GM10847 (cell line): ENCODE results near the gene FHOD3.

Experiments
- POLR2A ChIP-seq: IDR thresholded peaks from 2 replicates; pipeline ENCODE4 v1.6.1; 2011; ENCODE audit not compliant: insufficient read length; ENCODE audit errors: extremely low read depth

Gene FHOD3

GRCh38 chr18:36284268-36284667 is 13.2 kb upstream of the FHOD3 start:
- no peak for TF ChIP-seq POLR2A

DNA sequence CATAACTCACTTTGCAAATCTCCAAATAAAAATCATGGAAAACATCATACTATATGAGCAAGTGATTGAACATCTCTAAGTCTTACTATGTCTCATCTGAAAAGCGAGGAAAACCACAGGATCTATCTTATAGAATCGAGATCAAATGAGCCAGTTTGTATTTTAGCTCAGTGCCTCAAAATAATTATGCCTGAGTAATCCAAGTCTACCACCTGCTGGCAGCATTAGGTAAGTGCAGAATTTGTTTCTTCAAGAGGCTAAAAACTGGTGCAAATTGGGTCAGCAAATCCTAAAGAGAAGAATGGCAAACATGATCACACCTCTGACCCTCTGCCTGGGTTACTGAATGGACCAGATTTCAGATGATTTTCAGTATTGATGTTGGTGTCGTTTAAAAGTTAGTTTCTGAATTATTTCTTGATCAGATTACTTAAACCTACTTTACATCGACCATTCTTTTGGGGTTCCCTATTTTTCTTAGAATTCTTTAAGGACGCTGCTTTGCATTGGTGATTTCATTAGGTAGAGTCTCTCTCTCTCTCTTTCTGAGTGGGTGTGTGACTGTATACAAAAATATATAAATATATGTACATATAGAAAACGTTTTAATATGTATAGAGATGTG is 12.7 kb upstream of the FHOD3 start:
- TF ChIP-seq POLR2A, result no peak

- no peak for TF ChIP-seq POLR2A
Measured at GRCh38 chr18:36287653-36288052, 9.9 kb upstream of the FHOD3 start.

DNA sequence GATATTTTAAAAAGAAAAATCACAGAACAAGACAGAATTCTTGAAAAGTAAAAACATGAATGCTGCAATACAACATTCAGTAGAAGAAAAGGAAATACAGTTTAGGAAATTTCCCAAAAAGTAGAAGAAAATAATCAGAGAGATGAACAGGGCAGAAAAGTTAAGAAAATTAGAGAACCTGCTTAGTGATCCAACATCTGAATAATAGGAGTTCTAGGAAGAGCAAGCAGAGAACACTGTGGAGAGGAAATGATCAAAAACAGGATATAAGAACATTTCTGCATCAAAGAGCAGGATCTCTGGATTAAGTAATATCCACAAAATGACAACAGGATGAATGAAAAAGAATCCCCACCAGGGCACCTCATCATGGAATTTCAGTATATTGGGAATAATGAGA is 8.8 kb upstream of the FHOD3 start:
- no peak for TF ChIP-seq POLR2A

DNA sequence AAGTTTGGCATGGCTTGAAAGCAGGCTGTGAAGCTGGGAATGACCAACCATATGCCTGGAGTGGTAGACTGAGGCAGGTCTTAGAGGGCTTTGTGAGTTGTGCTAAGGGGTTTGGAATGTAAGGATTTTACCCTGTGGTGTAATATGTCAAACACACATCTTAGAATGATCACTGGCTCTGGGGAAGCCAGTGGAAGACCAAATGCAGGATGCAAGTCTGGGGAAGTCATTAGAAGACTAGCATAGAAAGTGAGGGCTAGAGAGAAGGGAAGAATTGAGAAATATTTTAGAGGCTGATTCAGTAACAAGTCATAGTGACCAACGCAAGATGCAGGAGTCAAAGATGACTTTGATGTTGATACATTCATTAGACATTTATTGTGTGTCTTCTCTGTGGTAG is 3.5 kb upstream of the FHOD3 start:
- TF ChIP-seq POLR2A, result no peak

DNA sequence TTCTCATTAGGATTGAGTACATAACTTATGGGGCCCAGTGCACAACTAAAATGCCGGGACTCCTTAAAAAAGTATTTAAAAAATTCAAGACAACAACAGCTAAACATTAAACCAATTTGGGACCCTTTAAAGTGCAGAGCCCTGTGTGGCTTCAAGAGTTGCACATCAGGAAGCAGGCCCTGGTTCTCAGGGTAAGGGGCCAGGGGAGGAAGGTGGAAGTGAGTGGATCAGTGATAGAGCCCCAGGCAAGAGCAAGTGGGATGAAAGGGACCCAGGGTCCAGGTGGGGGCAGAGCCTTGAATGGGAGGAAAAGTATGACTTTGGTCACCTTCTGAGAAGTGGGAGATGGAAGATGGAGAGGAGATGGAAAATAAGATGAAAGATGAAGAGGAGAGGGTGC is 2.3 kb upstream of the FHOD3 start:
- no peak for TF ChIP-seq POLR2A

- TF ChIP-seq POLR2A, result no peak
Measured at GRCh38 chr18:36295880-36296301, 1.6 kb upstream of the FHOD3 start.

- TF ChIP-seq POLR2A, result no peak
Measured at GRCh38 chr18:36296650-36297416, 680 bp upstream of the FHOD3 start.

DNA sequence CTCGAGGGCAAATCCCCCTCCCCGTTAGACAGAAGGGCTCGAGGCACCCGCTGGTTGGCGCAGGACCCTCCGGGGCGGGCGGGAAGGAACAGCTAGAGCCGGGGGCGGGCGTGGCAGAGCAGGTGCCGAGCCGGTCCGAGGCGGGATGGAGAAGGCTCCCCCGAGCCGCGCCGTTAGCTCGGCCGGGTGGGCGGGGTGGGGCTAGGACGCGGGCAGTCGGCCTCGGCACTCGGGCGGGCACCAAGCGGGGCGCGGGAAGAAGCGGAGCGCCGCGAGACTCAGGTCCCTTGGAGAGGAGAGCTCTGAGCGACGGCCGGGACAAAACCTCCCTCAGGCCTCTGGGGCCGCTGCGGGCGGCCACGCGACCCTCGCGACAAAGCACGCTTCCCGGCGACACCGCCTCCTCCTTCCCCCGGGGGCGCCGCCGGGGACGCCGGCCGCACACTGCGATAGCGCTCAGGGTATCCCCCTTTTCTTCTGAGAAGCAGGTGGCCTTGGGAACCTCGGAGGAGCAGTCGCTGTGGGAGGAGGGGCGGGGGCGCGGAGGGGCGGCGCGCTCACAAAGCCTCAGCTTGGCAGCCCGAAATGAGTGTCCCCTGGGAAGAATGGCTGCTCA is 721 bp downstream of the FHOD3 start:
- no peak for TF ChIP-seq POLR2A

DNA sequence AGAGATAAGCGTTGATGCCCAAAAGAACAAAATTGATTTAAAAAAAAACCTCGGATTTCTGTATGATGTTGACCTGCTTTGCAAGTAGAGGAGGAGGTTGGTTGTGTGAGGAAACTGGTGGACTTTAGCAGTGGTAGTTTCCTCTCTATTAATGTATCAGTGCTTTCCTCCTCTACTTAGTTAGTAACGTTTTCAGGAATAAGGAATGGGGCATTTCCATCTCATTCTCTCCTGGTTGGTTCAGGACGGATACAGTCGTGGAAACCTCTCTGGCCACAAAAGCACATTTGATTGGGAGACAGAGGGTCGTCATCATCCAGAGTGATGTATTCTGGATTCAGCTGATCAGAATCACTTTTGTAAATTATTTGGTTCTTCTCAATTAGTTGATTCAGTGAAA is 1.5 kb downstream of the FHOD3 start:
- no peak for TF ChIP-seq POLR2A

GRCh38 chr18:36300211-36300610 is 2.7 kb downstream of the FHOD3 start:
- no peak for TF ChIP-seq POLR2A

DNA sequence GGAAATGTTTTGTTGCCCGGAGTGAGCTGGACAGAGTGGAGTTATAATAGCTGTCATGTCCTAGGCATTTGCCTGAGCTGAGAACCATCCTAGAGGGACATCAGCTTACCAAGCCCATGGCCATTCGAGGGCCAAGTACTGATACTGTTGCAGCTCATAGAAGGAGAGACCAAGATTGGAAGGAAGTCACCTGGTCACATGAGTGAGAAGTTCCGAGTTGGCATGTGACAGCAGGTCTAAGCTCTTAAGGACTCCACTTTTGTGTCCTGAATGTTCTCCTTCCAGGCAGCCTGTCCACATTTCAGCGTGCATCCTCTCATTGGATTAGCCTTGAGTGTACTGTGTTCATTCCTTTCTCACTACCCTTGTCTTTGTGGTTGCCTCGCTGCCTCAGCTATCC is 4.4 kb downstream of the FHOD3 start:
- TF ChIP-seq POLR2A, result no peak

DNA sequence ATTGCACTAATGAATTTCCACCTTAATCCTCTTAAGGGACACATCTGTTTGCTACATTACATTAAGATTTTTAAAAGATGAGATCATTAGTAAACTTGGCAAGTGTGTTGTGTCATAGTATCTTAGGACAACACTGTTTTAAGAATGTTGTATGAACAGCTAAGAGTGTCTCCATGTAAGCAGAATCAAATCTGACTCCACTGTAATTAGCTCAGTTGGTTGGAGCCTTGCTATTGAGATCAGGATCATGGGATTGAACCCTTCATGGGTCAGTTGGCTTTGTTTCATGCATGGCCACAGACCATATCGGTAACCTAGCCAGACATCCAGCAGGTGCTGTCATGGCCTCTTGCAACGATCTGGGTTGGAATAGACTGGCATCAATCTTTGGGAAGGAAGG is 5.2 kb downstream of the FHOD3 start:
- TF ChIP-seq POLR2A, result no peak

GRCh38 chr18:36303211-36303844 is 5.8 kb downstream of the FHOD3 start:
- TF ChIP-seq POLR2A, result no peak

- no peak for TF ChIP-seq POLR2A
Measured at GRCh38 chr18:36304723-36305122, 7.2 kb downstream of the FHOD3 start.

- TF ChIP-seq POLR2A, result no peak
Measured at GRCh38 chr18:36305375-36305774, 7.9 kb downstream of the FHOD3 start.
